Neural progenitor cell (in vitro differentiated cells): ENCODE results near the gene GFER. TPM values are rescaled to one million over a fixed set of nuclear protein-coding genes. Genes with fewer than 3 reads are reported as not detected.

Experiments
- DNase-seq: peaks from one replicate; pipeline ENCODE4 v3.0.0-alpha.2; 2016; ENCODE audit warnings: low spot score
- H2AFZ ChIP-seq: fragments of 200-600 bp; sonication (generic); replicated peaks from 2 replicates; pipeline ENCODE4 v1.6.1; 2016; ENCODE audit warnings: antibody characterized with exemption
- H3F3A ChIP-seq: fragments of 200-600 bp; sonication (generic); 2 replicates; pipeline ENCODE4 v1.6.1; 2016; ENCODE audit warnings: antibody characterized with exemption, low read depth
- H3K27ac ChIP-seq: fragments of 200-600 bp; sonication (generic); 2 replicates; pipeline ENCODE4 v1.5.1; 2016; ENCODE audit warnings: mild to moderate bottlenecking
- H3K27me3 ChIP-seq: fragments of 200-600 bp; sonication (generic); 2 replicates; pipeline ENCODE4 v1.6.1; 2016; ENCODE audit warnings: mild to moderate bottlenecking, moderate library complexity
- H3K36me3 ChIP-seq: fragments of 200-600 bp; sonication (generic); 2 replicates; pipeline ENCODE4 v1.5.1; 2016
- H3K4me1 ChIP-seq: fragments of 200-600 bp; sonication (generic); 2 replicates; pipeline ENCODE4 v1.6.1; 2016; ENCODE audit warnings: mixed run types
- H3K4me2 ChIP-seq: fragments of 200-600 bp; sonication (generic); 2 replicates; pipeline ENCODE4 v1.6.1; 2016
- H3K4me3 ChIP-seq: fragments of 200-600 bp; sonication (generic); 2 replicates; pipeline ENCODE4 v1.5.1; 2016
- H3K79me2 ChIP-seq: fragments of 200-600 bp; sonication (generic); 2 replicates; pipeline ENCODE4 v1.6.1; 2016; ENCODE audit warnings: low read depth
- H3K9ac ChIP-seq: fragments of 200-600 bp; sonication (generic); 2 replicates; pipeline ENCODE4 v1.6.1; 2016
- H3K9me3 ChIP-seq: fragments of 200-600 bp; sonication (generic); 2 replicates; pipeline ENCODE4 v1.5.1; 2016; ENCODE audit warnings: low read depth
- H4K20me1 ChIP-seq: fragments of 200-600 bp; sonication (generic); 2 replicates; pipeline ENCODE4 v1.6.1; 2016; ENCODE audit warnings: low read depth
- H3K27ac Mint-ChIP-seq: 3 replicates; pipeline ENCODE4 v1.8.0; 2021; ENCODE audit warnings: mixed read lengths
- H3K27me3 Mint-ChIP-seq: 2 replicates; pipeline ENCODE4 v1.8.0; 2022; ENCODE audit warnings: low read depth, mild to moderate bottlenecking, inconsistent platforms, moderate library complexity, mixed read lengths; ENCODE audit not compliant: insufficient read depth
- H3K36me3 Mint-ChIP-seq: 3 replicates; pipeline ENCODE4 v1.8.0; 2021; ENCODE audit warnings: mixed read lengths
- H3K4me1 Mint-ChIP-seq: 3 replicates; pipeline ENCODE4 v1.8.0; 2021; ENCODE audit warnings: mixed read lengths
- H3K4me3 Mint-ChIP-seq: 3 replicates; pipeline ENCODE4 v1.8.0; 2021; ENCODE audit warnings: mild to moderate bottlenecking, moderate library complexity, mixed read lengths
- H3K9me3 Mint-ChIP-seq: 3 replicates; pipeline ENCODE4 v1.8.0; 2020; ENCODE audit warnings: mixed read lengths
- EZH2 ChIP-seq: fragments of 200-600 bp; sonication (generic); IDR thresholded peaks from 2 replicates; pipeline ENCODE4 v1.6.1; 2017; ENCODE audit warnings: antibody characterized with exemption, mild to moderate bottlenecking, moderate library complexity
- EZH2phosphoT487 ChIP-seq: fragments of 200-600 bp; sonication (generic); IDR thresholded peaks from 2 replicates; pipeline ENCODE4 v1.6.1; 2017; ENCODE audit warnings: antibody characterized with exemption
- total RNA-seq: library from RNA; depleted of rRNA; stranded (reverse); fragments of >200 nt; gene quantifications from 2 replicates; pipeline ENCODE4 v1.2.3, GENCODE V29; 2015; ENCODE audit warnings: low replicate concordance
- TF ChIP-seq, protein P1 (sequence below): fragments of 200-600 bp; sonication (generic); IDR thresholded peaks from 2 replicates; pipeline ENCODE4 v1.5.1; 2017; ENCODE audit warnings: antibody characterized with exemption, mild to moderate bottlenecking

Gene GFER
- total RNA-seq, 1 donor from 2014 or later = 35.1 TPM

DNA sequence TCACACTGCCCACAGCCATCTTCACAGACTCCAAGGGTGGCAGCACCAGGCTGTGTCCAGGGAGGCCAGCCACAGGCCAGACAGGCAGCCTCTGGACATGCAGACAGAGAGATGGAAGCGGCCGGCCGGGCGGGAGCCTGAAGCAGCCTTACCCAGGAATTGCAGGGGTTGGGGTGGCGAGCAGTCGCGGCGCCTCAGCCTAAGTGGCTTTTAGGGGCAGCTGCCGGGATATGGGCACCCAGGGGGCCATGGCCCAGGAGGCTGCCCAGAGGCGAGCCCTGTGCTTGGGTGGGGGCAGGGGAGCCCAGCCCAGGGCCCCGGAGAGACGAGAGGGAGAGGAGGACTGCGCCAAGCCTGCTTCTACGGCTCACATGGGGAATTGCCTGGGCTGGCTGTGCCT lies 41.3 kb downstream of the GFER start:
- Histone ChIP-seq H4K20me1 (peaks cover 5% of the 10 kb centered on the region), H3K27ac (no peak overlapping the region), H3K27me3 (peaks cover 83% of the 10 kb centered on the region), H3K9ac (no peak overlapping the region), H3K79me2 (no peaks in the 10 kb centered on the region), H3K4me1 (peaks cover 15% of the 10 kb centered on the region), H3F3A (peaks cover 13% of the 10 kb centered on the region), H3K4me3 (no peak overlapping the region), H2AFZ (no peak overlapping the region), H3K36me3 (no peaks in the 10 kb centered on the region), H3K4me2 (no peak overlapping the region), H3K9me3 (no peaks in the 10 kb centered on the region)
- Mint-ChIP-seq H3K4me3 (peak overlapping the region; percentile 80), H3K27me3 (peaks cover 34% of the 10 kb centered on the region), H3K9me3 (no peaks in the 10 kb centered on the region), H3K36me3 (no peaks in the 10 kb centered on the region), H3K4me1 (peaks cover 22% of the 10 kb centered on the region), H3K27ac (no peak overlapping the region)
- no peak for DNase-seq
- TF ChIP-seq EZH2phosphoT487 (no peak), EZH2 (no peak)
- TF ChIP-seq, protein P1, sequence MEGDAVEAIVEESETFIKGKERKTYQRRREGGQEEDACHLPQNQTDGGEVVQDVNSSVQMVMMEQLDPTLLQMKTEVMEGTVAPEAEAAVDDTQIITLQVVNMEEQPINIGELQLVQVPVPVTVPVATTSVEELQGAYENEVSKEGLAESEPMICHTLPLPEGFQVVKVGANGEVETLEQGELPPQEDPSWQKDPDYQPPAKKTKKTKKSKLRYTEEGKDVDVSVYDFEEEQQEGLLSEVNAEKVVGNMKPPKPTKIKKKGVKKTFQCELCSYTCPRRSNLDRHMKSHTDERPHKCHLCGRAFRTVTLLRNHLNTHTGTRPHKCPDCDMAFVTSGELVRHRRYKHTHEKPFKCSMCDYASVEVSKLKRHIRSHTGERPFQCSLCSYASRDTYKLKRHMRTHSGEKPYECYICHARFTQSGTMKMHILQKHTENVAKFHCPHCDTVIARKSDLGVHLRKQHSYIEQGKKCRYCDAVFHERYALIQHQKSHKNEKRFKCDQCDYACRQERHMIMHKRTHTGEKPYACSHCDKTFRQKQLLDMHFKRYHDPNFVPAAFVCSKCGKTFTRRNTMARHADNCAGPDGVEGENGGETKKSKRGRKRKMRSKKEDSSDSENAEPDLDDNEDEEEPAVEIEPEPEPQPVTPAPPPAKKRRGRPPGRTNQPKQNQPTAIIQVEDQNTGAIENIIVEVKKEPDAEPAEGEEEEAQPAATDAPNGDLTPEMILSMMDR = no peak

DNA sequence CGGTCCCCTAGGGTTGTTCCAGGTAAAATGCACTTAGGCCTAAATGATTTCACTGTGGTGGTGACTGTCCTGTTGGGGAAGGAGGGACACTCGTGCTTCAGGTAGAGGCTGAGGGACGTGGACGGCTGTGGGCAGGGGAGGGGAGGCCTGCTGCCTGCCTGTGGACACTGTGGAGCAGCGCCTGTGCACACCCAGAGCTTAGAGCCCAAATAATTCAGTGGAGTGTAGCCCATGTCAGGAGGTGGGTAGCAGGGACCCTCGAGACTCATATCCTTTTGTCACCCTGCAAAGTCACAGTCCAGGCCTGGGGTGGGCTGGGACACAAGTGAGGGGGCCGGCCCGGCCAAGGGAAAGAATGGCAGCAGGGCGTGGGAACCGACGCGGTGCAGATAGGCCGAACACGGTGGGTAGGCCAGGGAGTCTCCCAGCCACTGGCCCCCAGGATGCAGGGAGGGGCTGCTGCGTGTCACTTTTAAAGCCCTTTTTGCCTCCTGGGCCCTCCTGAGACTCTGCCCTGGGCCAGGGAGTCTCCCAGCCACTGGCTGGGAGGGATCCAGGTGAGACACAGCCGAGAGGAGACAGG lies 42.0 kb downstream of the GFER start:
- no peak for DNase-seq
- H3K9ac ChIP-seq = no peak overlapping the region
- peak overlapping the region; percentile 67 for H3K4me2 ChIP-seq
- TF ChIP-seq EZH2 (no peak), EZH2phosphoT487 (no peak)
- TF ChIP-seq, protein P1 = no peak
- no peaks in the 10 kb centered on the region for H3K79me2 ChIP-seq
- Mint-ChIP-seq H3K27ac (no peak overlapping the region), H3K4me3 (peak overlapping the region; percentile 80), H3K36me3 (no peaks in the 10 kb centered on the region), H3K27me3 (peaks cover 27% of the 10 kb centered on the region), H3K4me1 (peaks cover 18% of the 10 kb centered on the region), H3K9me3 (no peaks in the 10 kb centered on the region)
- peaks cover 13% of the 10 kb centered on the region for H3F3A ChIP-seq
- H3K9me3 ChIP-seq = no peaks in the 10 kb centered on the region
- H3K36me3 ChIP-seq = no peaks in the 10 kb centered on the region
- H4K20me1 ChIP-seq = peaks cover 5% of the 10 kb centered on the region
- H3K4me3 ChIP-seq = no peak overlapping the region
- H3K27me3 ChIP-seq = peaks cover 76% of the 10 kb centered on the region
- peaks cover 10% of the 10 kb centered on the region for H3K4me1 ChIP-seq
- no peak overlapping the region for H2AFZ ChIP-seq
- no peak overlapping the region for H3K27ac ChIP-seq

DNA sequence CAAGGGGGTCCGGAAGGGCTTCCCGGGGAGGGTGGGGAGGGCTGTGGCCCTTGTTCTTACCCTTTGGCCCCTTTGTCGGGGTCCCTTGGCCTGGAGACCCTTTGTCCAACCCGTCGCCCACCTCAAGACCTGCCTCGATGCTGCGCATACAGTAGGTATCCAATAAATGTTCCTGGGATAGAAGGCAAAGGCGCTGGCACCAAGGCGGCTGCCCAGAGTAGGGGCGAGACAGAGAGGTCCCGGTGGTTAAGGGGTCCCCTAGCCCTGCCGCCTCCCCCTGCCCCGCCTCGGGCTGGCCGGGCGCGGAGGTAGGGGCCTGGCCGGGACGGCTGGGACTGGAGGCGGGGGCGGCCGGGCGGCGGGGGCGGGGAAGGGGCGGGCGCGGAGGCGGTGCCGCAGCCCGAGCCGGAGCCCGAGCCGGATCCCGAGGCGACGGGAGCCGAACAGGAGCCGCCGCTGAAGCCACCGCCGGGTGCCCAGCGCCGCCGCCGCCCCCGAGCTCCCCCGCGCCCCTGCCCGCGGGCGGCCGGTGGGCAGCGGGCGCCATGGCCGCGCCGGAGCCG lies 42.5 kb downstream of the GFER start, which contains the start of gene NHERF2:
Gene NHERF2, plus strand, starts transcription at position 442 of the 563 bp plus-strand sequence. Its CDS starts 104 bp downstream, at position 546.
- no peaks in the 10 kb centered on the region for H3K9me3 ChIP-seq
- peaks cover 13% of the 10 kb centered on the region for H3F3A ChIP-seq
- H3K4me1 Mint-ChIP-seq = peaks cover 18% of the 10 kb centered on the region
- H3K9me3 Mint-ChIP-seq = no peaks in the 10 kb centered on the region
- peak; percentile 74 for DNase-seq
- TF ChIP-seq EZH2 (no peak), EZH2phosphoT487 (no peak)
- TF ChIP-seq, protein P1 = no peak
- H3K4me1 ChIP-seq = peaks cover 10% of the 10 kb centered on the region
- peaks cover 70% of the 10 kb centered on the region for H3K27me3 ChIP-seq
- no peak within 1 kb of the TSS for H3K27ac ChIP-seq
- H3K79me2 ChIP-seq = no peaks in the 10 kb centered on the region
- peak within 1 kb of the TSS; percentile 89 for H3K4me3 Mint-ChIP-seq
- H3K9ac ChIP-seq = no peak within 1 kb of the TSS
- peaks cover 5% of the 10 kb centered on the region for H4K20me1 ChIP-seq
- no peaks in the 10 kb centered on the region for H3K36me3 ChIP-seq
- H3K4me2 ChIP-seq = peak within 1 kb of the TSS; percentile 98
- H2AFZ ChIP-seq = peak within 1 kb of the TSS; percentile 50
- H3K27ac Mint-ChIP-seq = peak within 1 kb of the TSS; percentile 37
- H3K36me3 Mint-ChIP-seq = no peaks in the 10 kb centered on the region
- H3K27me3 Mint-ChIP-seq = peaks cover 21% of the 10 kb centered on the region
- peak within 1 kb of the TSS; percentile 75 for H3K4me3 ChIP-seq
